Measurements from ENCODE around the gene DSTN. TPM values are rescaled to one million over a fixed set of nuclear protein-coding genes. Genes with fewer than 3 reads are reported as not detected.

The DSTN gene
- total and polyA plus RNA-seq, 8 donors = 334 to 1,254 (median 577) TPM

DNA sequence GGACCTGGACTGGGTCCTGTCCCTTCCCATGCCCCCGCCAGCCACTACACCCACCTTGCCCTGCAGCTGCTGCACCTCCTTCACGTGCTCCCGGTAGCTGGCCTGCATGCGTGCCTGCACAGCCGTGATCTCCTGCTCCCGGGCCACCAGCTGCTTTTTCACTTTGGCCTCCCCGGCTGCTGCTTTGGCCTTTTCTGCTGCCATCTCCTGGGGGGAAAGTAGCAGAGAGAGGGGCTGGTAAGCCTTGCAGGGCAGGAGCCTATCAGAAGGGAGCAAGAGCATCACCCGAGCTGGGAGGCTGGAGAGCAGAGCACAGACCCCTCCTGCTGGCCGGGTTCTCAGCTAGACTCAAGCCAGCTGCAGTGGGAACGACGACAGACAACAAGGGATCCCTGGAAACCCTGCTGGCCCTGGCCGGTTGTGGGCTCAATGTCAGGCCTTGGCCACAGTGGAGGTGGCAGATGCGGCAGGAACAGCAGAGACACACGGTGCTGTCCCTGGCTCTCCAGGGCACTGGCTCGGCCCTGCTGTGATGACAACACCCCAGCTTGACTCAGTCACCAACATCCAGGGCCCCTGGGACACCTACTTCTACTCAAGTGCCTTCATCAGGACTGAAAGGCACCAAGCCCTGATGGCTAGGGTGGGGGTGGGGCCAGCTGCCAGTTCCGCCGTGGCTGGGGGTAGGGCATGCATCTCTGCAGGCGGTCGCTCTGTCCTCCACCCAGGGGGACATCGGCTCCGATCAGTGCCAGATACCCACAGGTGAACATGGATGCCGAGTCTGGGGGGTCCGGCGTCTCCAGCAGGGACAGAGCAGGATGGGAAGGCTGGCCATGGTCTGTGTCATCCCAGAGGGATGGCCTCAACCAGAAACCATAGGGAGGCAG is 66.9 kb downstream of the DSTN start:
- DNase-seq = peak in 1 of 2 donors; percentile 60

GRCh38 chr20:17637413-17637780 is 67.5 kb downstream of the DSTN start:
- WGBS, 5 donors = 64 to 74% (median 69%) methylated on average over 1 to 4 of the region's 4 CpGs

More for the DNA sequence above, 66.9 kb downstream of the DSTN start:
- H3K27ac ChIP-seq = peak overlapping the region in 3 of 5 donors; percentile 20 to 76 (median 54)
- no peak overlapping the region for H3K4me3 ChIP-seq
- no peak for TF ChIP-seq POLR2AphosphoS5 (IDR thresholded peaks at IDR 0.05)
- TF ChIP-seq, protein P1, sequence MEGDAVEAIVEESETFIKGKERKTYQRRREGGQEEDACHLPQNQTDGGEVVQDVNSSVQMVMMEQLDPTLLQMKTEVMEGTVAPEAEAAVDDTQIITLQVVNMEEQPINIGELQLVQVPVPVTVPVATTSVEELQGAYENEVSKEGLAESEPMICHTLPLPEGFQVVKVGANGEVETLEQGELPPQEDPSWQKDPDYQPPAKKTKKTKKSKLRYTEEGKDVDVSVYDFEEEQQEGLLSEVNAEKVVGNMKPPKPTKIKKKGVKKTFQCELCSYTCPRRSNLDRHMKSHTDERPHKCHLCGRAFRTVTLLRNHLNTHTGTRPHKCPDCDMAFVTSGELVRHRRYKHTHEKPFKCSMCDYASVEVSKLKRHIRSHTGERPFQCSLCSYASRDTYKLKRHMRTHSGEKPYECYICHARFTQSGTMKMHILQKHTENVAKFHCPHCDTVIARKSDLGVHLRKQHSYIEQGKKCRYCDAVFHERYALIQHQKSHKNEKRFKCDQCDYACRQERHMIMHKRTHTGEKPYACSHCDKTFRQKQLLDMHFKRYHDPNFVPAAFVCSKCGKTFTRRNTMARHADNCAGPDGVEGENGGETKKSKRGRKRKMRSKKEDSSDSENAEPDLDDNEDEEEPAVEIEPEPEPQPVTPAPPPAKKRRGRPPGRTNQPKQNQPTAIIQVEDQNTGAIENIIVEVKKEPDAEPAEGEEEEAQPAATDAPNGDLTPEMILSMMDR (IDR thresholded peaks at IDR 0.05) = no peak
- TF ChIP-seq POLR2A (IDR thresholded peaks at IDR 0.05) = no peak
- TF ChIP-seq EP300 (IDR thresholded peaks at IDR 0.05) = no peak
- peaks cover 71 to 100% (median 100%) of the 10 kb centered on the region in 4 donors for H3K36me3 ChIP-seq
- intact Hi-C loops (cut with DNase I; ENCODE audit: low total_unique reads) = no loop called here
- no peaks in the 10 kb centered on the region for H3K9me3 ChIP-seq
- H3K4me1 ChIP-seq = peaks cover 16 to 72% (median 48%) of the 10 kb centered on the region in 4 donors
- 78 to 86% (median 79%) methylated on average over 18 to 24 of the region's 24 CpGs for WGBS, 5 donors
- H3K27me3 ChIP-seq = no peaks in the 10 kb centered on the region

GRCh38 chr20:17637985-17638640 is 68.2 kb downstream of the DSTN start:
- intact Hi-C loops (cut with DNase I; ENCODE audit: low total_unique reads) = no loop called here
- H3K4me3 ChIP-seq = no peak overlapping the region
- H3K27ac ChIP-seq = no peak overlapping the region
- TF ChIP-seq EP300 (IDR thresholded peaks at IDR 0.05) (no peak), POLR2A (IDR thresholded peaks at IDR 0.05) (no peak), POLR2AphosphoS5 (IDR thresholded peaks at IDR 0.05) (no peak)
- TF ChIP-seq, protein P1 (IDR thresholded peaks at IDR 0.05) = no peak
- WGBS, 5 donors = 77 to 81% (median 80%) methylated on average over 13 of the region's 13 CpGs
- peaks cover 68 to 100% (median 100%) of the 10 kb centered on the region in 4 donors for H3K36me3 ChIP-seq
- H3K9me3 ChIP-seq = no peaks in the 10 kb centered on the region
- H3K27me3 ChIP-seq = no peaks in the 10 kb centered on the region
- H3K4me1 ChIP-seq = peaks cover 16 to 86% (median 49%) of the 10 kb centered on the region in 4 donors
- no peak for DNase-seq

More at GRCh38 chr20:17637413-17637780, 67.5 kb downstream of the DSTN start:
- TF ChIP-seq POLR2AphosphoS5 (IDR thresholded peaks at IDR 0.05) = no peak
- no peak for TF ChIP-seq EP300 (IDR thresholded peaks at IDR 0.05)
- no peak for TF ChIP-seq POLR2A (IDR thresholded peaks at IDR 0.05)
- TF ChIP-seq, protein P1 (IDR thresholded peaks at IDR 0.05) = no peak
- H3K4me3 ChIP-seq = no peak overlapping the region
- peaks cover 71 to 100% (median 100%) of the 10 kb centered on the region in 4 donors for H3K36me3 ChIP-seq
- no peak overlapping the region for H3K27ac ChIP-seq
- intact Hi-C loops (cut with DNase I; ENCODE audit: low total_unique reads) = no loop called here
- H3K27me3 ChIP-seq = no peaks in the 10 kb centered on the region
- H3K4me1 ChIP-seq = peaks cover 16 to 79% (median 46%) of the 10 kb centered on the region in 4 donors
- no peak for DNase-seq
- H3K9me3 ChIP-seq = no peaks in the 10 kb centered on the region

GRCh38 chr20:17638835-17639407 is 69.0 kb downstream of the DSTN start:
- intact Hi-C loops (cut with DNase I; ENCODE audit: low total_unique reads) = no loop called here
- 80 to 87% (median 86%) methylated on average over 6 of the region's 6 CpGs for WGBS, 5 donors
- H3K36me3 ChIP-seq = peaks cover 60 to 94% (median 92%) of the 10 kb centered on the region in 4 donors
- TF ChIP-seq POLR2A (IDR thresholded peaks at IDR 0.05) (no peak), EP300 (IDR thresholded peaks at IDR 0.05) (no peak), POLR2AphosphoS5 (IDR thresholded peaks at IDR 0.05) (no peak)
- TF ChIP-seq, protein P1 (IDR thresholded peaks at IDR 0.05) = no peak
- peaks cover 20 to 87% (median 52%) of the 10 kb centered on the region in 4 donors for H3K4me1 ChIP-seq
- H3K27ac ChIP-seq = no peak overlapping the region
- H3K27me3 ChIP-seq = no peaks in the 10 kb centered on the region
- H3K4me3 ChIP-seq = no peak overlapping the region
- no peak for DNase-seq
- no peaks in the 10 kb centered on the region for H3K9me3 ChIP-seq

All from stomach (tissue), 9 donors.